Progenitor cell of endocrine pancreas (in vitro differentiated cells): ENCODE results near the gene ZNF566. TPM values are rescaled to one million over a fixed set of nuclear protein-coding genes. Genes with fewer than 3 reads are reported as not detected.

Source experiments
- DNase-seq: peaks from one replicate; pipeline ENCODE4 v3.0.0; 2021; ENCODE audit warnings: low spot score; ENCODE audit not compliant: unreplicated experiment
- H3K27ac Mint-ChIP-seq: 2 replicates; pipeline ENCODE4 v1.8.0; 2021; ENCODE audit warnings: mild to moderate bottlenecking, moderate library complexity, mixed read lengths
- H3K27me3 Mint-ChIP-seq: 2 replicates; pipeline ENCODE4 v1.8.0; 2021; ENCODE audit warnings: mixed read lengths
- H3K36me3 Mint-ChIP-seq: 2 replicates; pipeline ENCODE4 v1.8.0; 2022; ENCODE audit warnings: mixed read lengths; ENCODE audit not compliant: insufficient read depth
- H3K4me1 Mint-ChIP-seq: 2 replicates; pipeline ENCODE4 v1.8.0; 2021; ENCODE audit warnings: low read depth, mixed read lengths
- H3K4me3 Mint-ChIP-seq: 2 replicates; pipeline ENCODE4 v1.8.0; 2021; ENCODE audit warnings: low read depth, mild to moderate bottlenecking, moderate library complexity, mixed read lengths
- H3K9me3 Mint-ChIP-seq: 2 replicates; pipeline ENCODE4 v1.8.0; 2021; ENCODE audit warnings: low read depth, mixed read lengths
- CTCF ChIP-seq: fragments of 200-600 bp; sonication (generic); IDR thresholded peaks from one replicate; pipeline ENCODE4 v1.5.0; 2021; ENCODE audit warnings: antibody characterized with exemption, mild to moderate bottlenecking; ENCODE audit not compliant: unreplicated experiment
- total RNA-seq: library from RNA; stranded (reverse); gene quantifications from 2 replicates; pipeline ENCODE4 v1.2.1, GENCODE V29; 2021

ZNF566 gene
- total RNA-seq, 1 donor from 2014 or later, result 23.2 TPM

GRCh38 chr19:36420961-36421748 lies 68.2 kb downstream of the ZNF566 start:
- Mint-ChIP-seq H3K27ac (no peak overlapping the region), H3K27me3 (peaks cover 3% of the 10 kb centered on the region), H3K9me3 (no peaks in the 10 kb centered on the region), H3K36me3 (no peaks in the 10 kb centered on the region), H3K4me1 (peaks cover 12% of the 10 kb centered on the region), H3K4me3 (no peak overlapping the region)
- no peak for TF ChIP-seq CTCF
- peak; percentile 10 for DNase-seq

- H3K36me3 Mint-ChIP-seq, result peaks cover 6% of the 10 kb centered on the region
Observed at GRCh38 chr19:36418287-36419001, 70.9 kb downstream of the ZNF566 start, which contains the start of gene ZFP82. ZFP82 (minus strand) TSS chr19:36418644; CDS start chr19:36409789, 8,855 bp downstream.

GRCh38 chr19:36417752-36418286 lies 71.5 kb downstream of the ZNF566 start:
- Mint-ChIP-seq H3K27ac (peak overlapping the region; percentile 98), H3K36me3 (peaks cover 9% of the 10 kb centered on the region), H3K9me3 (no peaks in the 10 kb centered on the region), H3K4me1 (peaks cover 13% of the 10 kb centered on the region), H3K27me3 (no peaks in the 10 kb centered on the region), H3K4me3 (peak overlapping the region; percentile 96)
- no peak for TF ChIP-seq CTCF
- no peak for DNase-seq

More at GRCh38 chr19:36418287-36419001, 70.9 kb downstream of the ZNF566 start, which contains the start of gene ZFP82:
- TF ChIP-seq CTCF, result no peak
- DNase-seq, result peak; percentile 84
- H3K4me3 Mint-ChIP-seq, result peak within 1 kb of the TSS; percentile 96
- no peaks in the 10 kb centered on the region for H3K27me3 Mint-ChIP-seq
- peaks cover 13% of the 10 kb centered on the region for H3K4me1 Mint-ChIP-seq
- peak within 1 kb of the TSS; percentile 98 for H3K27ac Mint-ChIP-seq
- no peaks in the 10 kb centered on the region for H3K9me3 Mint-ChIP-seq

GRCh38 chr19:36409841-36410240 lies 79.5 kb downstream of the ZNF566 start:
- Mint-ChIP-seq H3K27ac (peak overlapping the region; percentile 33), H3K4me1 (no peaks in the 10 kb centered on the region), H3K9me3 (no peaks in the 10 kb centered on the region), H3K4me3 (no peak overlapping the region), H3K36me3 (peaks cover 34% of the 10 kb centered on the region), H3K27me3 (no peaks in the 10 kb centered on the region)
- no peak for TF ChIP-seq CTCF
- no peak for DNase-seq

- Mint-ChIP-seq H3K27me3 (no peaks in the 10 kb centered on the region), H3K27ac (no peak overlapping the region), H3K36me3 (peaks cover 40% of the 10 kb centered on the region), H3K4me1 (no peaks in the 10 kb centered on the region), H3K9me3 (no peaks in the 10 kb centered on the region), H3K4me3 (no peak overlapping the region)
- no peak for TF ChIP-seq CTCF
- DNase-seq, result no peak
Observed at GRCh38 chr19:36408101-36408500, 81.3 kb downstream of the ZNF566 start.
